Endodermal cell (in vitro differentiated cells): ENCODE results near the gene HSD17B12. TPM values are rescaled to one million over a fixed set of nuclear protein-coding genes. Genes with fewer than 3 reads are reported as not detected.

ENCODE experiments used
- DNase-seq: peaks from one replicate; pipeline ENCODE4 v3.0.0-alpha.2; 2017
- H3K27ac ChIP-seq: 2 replicates; pipeline ENCODE4 v1.5.1; 2013; ENCODE audit warnings: mild to moderate bottlenecking, low read depth, low read length, moderate library complexity
- H3K27me3 ChIP-seq: 2 replicates; pipeline ENCODE4 v1.6.1; 2013; ENCODE audit warnings: mild to moderate bottlenecking, low read length, moderate library complexity; ENCODE audit not compliant: insufficient read depth, control insufficient read depth, poor library complexity, severe bottlenecking
- H3K36me3 ChIP-seq: 2 replicates; pipeline ENCODE4 v1.7.0; 2013; ENCODE audit warnings: mild to moderate bottlenecking, low read length, moderate library complexity; ENCODE audit not compliant: control insufficient read depth, insufficient read depth
- H3K4me1 ChIP-seq: one replicate; pipeline ENCODE4 v1.7.0; 2013; ENCODE audit warnings: low read length; ENCODE audit not compliant: control insufficient read depth, insufficient read depth
- H3K4me3 ChIP-seq: 2 replicates; pipeline ENCODE4 v1.5.1; 2013; ENCODE audit warnings: mild to moderate bottlenecking, low read length, moderate library complexity
- H3K9ac ChIP-seq: 2 replicates; pipeline ENCODE4 v1.6.1; 2013; ENCODE audit warnings: mild to moderate bottlenecking, low read length, moderate library complexity; ENCODE audit not compliant: poor library complexity, severe bottlenecking; ENCODE audit errors: extremely low read depth
- H3K9me3 ChIP-seq: 2 replicates; pipeline ENCODE4 v1.6.1; 2013; ENCODE audit warnings: mild to moderate bottlenecking, low read length, moderate library complexity; ENCODE audit not compliant: control insufficient read depth
- H3K27ac Mint-ChIP-seq: 2 replicates; pipeline ENCODE4 v1.8.0; 2020; ENCODE audit warnings: mixed read lengths
- H3K27me3 Mint-ChIP-seq: 2 replicates; pipeline ENCODE4 v1.8.0; 2021; ENCODE audit warnings: mild to moderate bottlenecking, mixed read lengths; ENCODE audit not compliant: insufficient read depth
- H3K36me3 Mint-ChIP-seq: 2 replicates; pipeline ENCODE4 v1.8.0; 2020; ENCODE audit warnings: low read depth, mixed read lengths
- H3K4me1 Mint-ChIP-seq: 2 replicates; pipeline ENCODE4 v1.8.0; 2020; ENCODE audit warnings: mixed read lengths
- H3K4me3 Mint-ChIP-seq: 2 replicates; pipeline ENCODE4 v1.8.0; 2020; ENCODE audit warnings: mild to moderate bottlenecking, moderate library complexity, mixed read lengths
- H3K9me3 Mint-ChIP-seq: 2 replicates; pipeline ENCODE4 v1.8.0; 2020; ENCODE audit warnings: mild to moderate bottlenecking, mixed read lengths
- CTCF ChIP-seq: fragments of 200-600 bp; sonication (generic); conservative IDR thresholded peaks from 2 replicates; pipeline ENCODE4 v1.5.0; 2021; ENCODE audit warnings: antibody characterized with exemption, mild to moderate bottlenecking
- WGBS, 2 experiments: methylation state at CpG; one replicate each; pipeline versions ENCODE4 v1.1.5 to v1.1.7; 2013; ENCODE audit warnings: missing lambda C conversion rate in 2 of 2, mixed read lengths in 1 of 2; ENCODE audit not compliant: insufficient coverage in 1 of 2, insufficient read length in 1 of 2; 5-methylcytosine and 5-hydroxymethylcytosine counted together
- total RNA-seq, 2 donors: library from RNA; stranded (reverse); fragmentation: NEBNext Ultra II Directional in 1 of 2; extraction: Animal tissue kit (Norgen Biotek cat#: 25700) in 1 of 2; gene quantifications; 2 replicates in 1 of 2; 3 replicates in 1 of 2; pipeline ENCODE4 v1.2.1, GENCODE V29; 2021

HSD17B12 gene
- total RNA-seq, 2 donors from 2014 or later: 109 to 138 TPM

GRCh38 chr11:43690929-43691725, 10.6 kb downstream of the HSD17B12 start:
- no peak overlapping the region for H3K9ac ChIP-seq
- Mint-ChIP-seq H3K27me3 (no peaks in the 10 kb centered on the region), H3K4me3 (no peak overlapping the region), H3K4me1 (peaks cover 32% of the 10 kb centered on the region), H3K36me3 (peaks cover 14% of the 10 kb centered on the region), H3K27ac (no peak overlapping the region), H3K9me3 (no peaks in the 10 kb centered on the region)
- WGBS, 2 experiments: 93 to 96% methylated on average over 6 of the region's 6 CpGs
- H3K36me3 ChIP-seq: no peaks in the 10 kb centered on the region
- H3K4me1 ChIP-seq: no peaks in the 10 kb centered on the region
- H3K27ac ChIP-seq: no peak overlapping the region
- TF ChIP-seq CTCF: no peak
- DNase-seq: no peak
- no peaks in the 10 kb centered on the region for H3K9me3 ChIP-seq
- no peak overlapping the region for H3K4me3 ChIP-seq
- H3K27me3 ChIP-seq: no peaks in the 10 kb centered on the region

- Mint-ChIP-seq H3K27me3 (no peaks in the 10 kb centered on the region), H3K36me3 (peaks cover 20% of the 10 kb centered on the region), H3K27ac (no peak overlapping the region), H3K9me3 (no peaks in the 10 kb centered on the region), H3K4me3 (no peak overlapping the region), H3K4me1 (peaks cover 30% of the 10 kb centered on the region)
- no peak for DNase-seq
- no peak overlapping the region for H3K9ac ChIP-seq
- peaks cover 3% of the 10 kb centered on the region for H3K36me3 ChIP-seq
- no peak overlapping the region for H3K27ac ChIP-seq
- no peak overlapping the region for H3K4me3 ChIP-seq
- H3K9me3 ChIP-seq: no peaks in the 10 kb centered on the region
- no peaks in the 10 kb centered on the region for H3K27me3 ChIP-seq
- TF ChIP-seq CTCF: no peak
- 100% methylated on average over 1 of the region's 1 CpG for WGBS, 2 experiments
- no peaks in the 10 kb centered on the region for H3K4me1 ChIP-seq
These were observed 11.3 kb downstream of the HSD17B12 start for GRCh38 chr11:43691806-43692205.

GRCh38 chr11:43693069-43693468, 12.5 kb downstream of the HSD17B12 start:
- Histone ChIP-seq H3K4me1 (no peaks in the 10 kb centered on the region), H3K27ac (no peak overlapping the region), H3K36me3 (peaks cover 5% of the 10 kb centered on the region), H3K27me3 (no peaks in the 10 kb centered on the region), H3K4me3 (no peak overlapping the region), H3K9ac (no peak overlapping the region), H3K9me3 (no peaks in the 10 kb centered on the region)
- DNase-seq: no peak
- TF ChIP-seq CTCF: no peak
- H3K27me3 Mint-ChIP-seq: no peaks in the 10 kb centered on the region
- H3K36me3 Mint-ChIP-seq: peaks cover 20% of the 10 kb centered on the region
- H3K4me1 Mint-ChIP-seq: peaks cover 35% of the 10 kb centered on the region
- no peak overlapping the region for H3K27ac Mint-ChIP-seq
- 100% methylated on average over 2 of the region's 2 CpGs for WGBS, 2 experiments
- no peaks in the 10 kb centered on the region for H3K9me3 Mint-ChIP-seq
- no peak overlapping the region for H3K4me3 Mint-ChIP-seq
